A673 (cell line): ENCODE measurements around the gene LRBA.

Experiments used
- CTCF ChIP-seq: fragments of 300-800, 200-600 bp; sonication (generic); conservative IDR thresholded peaks from 2 replicates; pipeline ENCODE4 v1.5.1; 2017; ENCODE audit warnings: low read depth, mild to moderate bottlenecking, antibody characterized with exemption, low read length, moderate library complexity, mixed read lengths
- EZH2 ChIP-seq: fragments of 200-600 bp; sonication (generic); IDR thresholded peaks from 2 replicates; pipeline ENCODE4 v1.6.1; 2017; ENCODE audit warnings: borderline replicate concordance, low read depth, mild to moderate bottlenecking, mixed read lengths, antibody characterized with exemption, low read length; ENCODE audit not compliant: poor library complexity, severe bottlenecking

- no peak for TF ChIP-seq EZH2
- no peak for TF ChIP-seq CTCF
Observed at GRCh38 chr4:150816491-150816890, 198.6 kb downstream of the LRBA start.
